ENCODE data around the gene G3BP1.

- TF ChIP-seq, protein P1, sequence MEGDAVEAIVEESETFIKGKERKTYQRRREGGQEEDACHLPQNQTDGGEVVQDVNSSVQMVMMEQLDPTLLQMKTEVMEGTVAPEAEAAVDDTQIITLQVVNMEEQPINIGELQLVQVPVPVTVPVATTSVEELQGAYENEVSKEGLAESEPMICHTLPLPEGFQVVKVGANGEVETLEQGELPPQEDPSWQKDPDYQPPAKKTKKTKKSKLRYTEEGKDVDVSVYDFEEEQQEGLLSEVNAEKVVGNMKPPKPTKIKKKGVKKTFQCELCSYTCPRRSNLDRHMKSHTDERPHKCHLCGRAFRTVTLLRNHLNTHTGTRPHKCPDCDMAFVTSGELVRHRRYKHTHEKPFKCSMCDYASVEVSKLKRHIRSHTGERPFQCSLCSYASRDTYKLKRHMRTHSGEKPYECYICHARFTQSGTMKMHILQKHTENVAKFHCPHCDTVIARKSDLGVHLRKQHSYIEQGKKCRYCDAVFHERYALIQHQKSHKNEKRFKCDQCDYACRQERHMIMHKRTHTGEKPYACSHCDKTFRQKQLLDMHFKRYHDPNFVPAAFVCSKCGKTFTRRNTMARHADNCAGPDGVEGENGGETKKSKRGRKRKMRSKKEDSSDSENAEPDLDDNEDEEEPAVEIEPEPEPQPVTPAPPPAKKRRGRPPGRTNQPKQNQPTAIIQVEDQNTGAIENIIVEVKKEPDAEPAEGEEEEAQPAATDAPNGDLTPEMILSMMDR (IDR thresholded peaks at IDR 0.05; ENCODE audit: low read depth, low read length, poor library complexity, severe bottlenecking) = no peak
- no peak for TF ChIP-seq EZH2phosphoT487 (IDR thresholded peaks at IDR 0.05; ENCODE audit: borderline replicate concordance, low read length)
Observed at GRCh38 chr5:151755383-151755782, 16.4 kb upstream of the G3BP1 start.

All from DOHH2 (cell line).